ENCODE measurements around the gene CSPG4.

GRCh38 chr15:75675579-75676404, 36.9 kb downstream of the CSPG4 start:
- no peak for TF ChIP-seq POLR2AphosphoS5 (IDR thresholded peaks at IDR 0.05; ENCODE audit: low read depth, low read length)
- no peak for TF ChIP-seq CTCF (IDR thresholded peaks at IDR 0.05)
- no peak for TF ChIP-seq SIN3A (IDR thresholded peaks at IDR 0.05; ENCODE audit: borderline replicate concordance, insufficient read depth, low read depth, low read length)
- TF ChIP-seq REST (IDR thresholded peaks at IDR 0.05; ENCODE audit: insufficient read depth in 1 of 2, low read depth in 2 of 2, low read length in 1 of 2): no peak
- no peak for TF ChIP-seq TCF7L2 (IDR thresholded peaks at IDR 0.05; ENCODE audit: low read depth, low read length)

All from Panc1 (cell line).